Loucy (cell line): Measurements from ENCODE around the gene RPAP2.
A peak's percentile ranks its signal among the peaks of the same experiment; 100 is the strongest.
"Not testable (repeated sequence)": the region's sequence is repeated elsewhere in the genome, so short reads cannot be mapped to it uniquely, and the experiment has no call there.

Experiments
- H2AFZ ChIP-seq: fragments of 200-600 bp; sonication (generic); 2 replicates; pipeline ENCODE4 v1.6.0; 2016; ENCODE audit warnings: antibody characterized with exemption, mild to moderate bottlenecking, low read length, moderate library complexity
- H3F3A ChIP-seq: fragments of 200-600 bp; 2 replicates; pipeline ENCODE4 v1.6.0; 2016; ENCODE audit warnings: antibody characterized with exemption, low read depth, mild to moderate bottlenecking
- H3K27me3 ChIP-seq: fragments of 200-600 bp; sonication (generic); 2 replicates; pipeline ENCODE4 v1.6.1; 2014; ENCODE audit warnings: low read length, mild to moderate bottlenecking; ENCODE audit not compliant: insufficient read depth, poor library complexity, severe bottlenecking
- H3K36me3 ChIP-seq: fragments of 200-600 bp; sonication (generic); 2 replicates; pipeline ENCODE4 v1.6.1; 2016; ENCODE audit warnings: low read length; ENCODE audit not compliant: insufficient read depth
- H3K4me1 ChIP-seq: fragments of 200-600 bp; sonication (generic); 2 replicates; pipeline ENCODE4 v1.5.1; 2014; ENCODE audit warnings: low read length, mild to moderate bottlenecking; ENCODE audit not compliant: insufficient read depth, poor library complexity, severe bottlenecking
- H3K4me2 ChIP-seq: fragments of 200-600 bp; sonication (generic); 2 replicates; pipeline ENCODE4 v1.6.0; 2014; ENCODE audit warnings: antibody characterized with exemption, low read length, low read depth, mild to moderate bottlenecking; ENCODE audit not compliant: poor library complexity, severe bottlenecking
- H3K4me3 ChIP-seq: fragments of 200-600 bp; sonication (generic); 2 replicates; pipeline ENCODE4 v1.5.1; 2014; ENCODE audit warnings: low read length, mild to moderate bottlenecking, mixed read lengths; ENCODE audit not compliant: poor library complexity, severe bottlenecking
- H3K79me2 ChIP-seq: fragments of 200-600 bp; sonication (generic); 2 replicates; pipeline ENCODE4 v1.6.1; 2014; ENCODE audit warnings: low read length; ENCODE audit not compliant: insufficient read depth
- H3K9ac ChIP-seq: fragments of 200-600 bp; sonication (generic); 2 replicates; pipeline ENCODE4 v1.6.0; 2014; ENCODE audit warnings: mild to moderate bottlenecking, low read depth, low read length, moderate library complexity; ENCODE audit not compliant: poor library complexity, severe bottlenecking
- H3K9me2 ChIP-seq: fragments of 200-600 bp; sonication (generic); replicated peaks from 2 replicates; pipeline ENCODE4 v1.6.1; 2016; ENCODE audit warnings: low read depth, low read length, mixed read lengths
- H3K9me3 ChIP-seq: fragments of 200-600 bp; sonication (generic); 2 replicates; pipeline ENCODE4 v1.6.1; 2014; ENCODE audit warnings: mild to moderate bottlenecking, antibody characterized with exemption, low read length, low read depth; ENCODE audit not compliant: insufficient read depth
- H4K20me1 ChIP-seq: fragments of 200-600 bp; sonication (generic); 2 replicates; pipeline ENCODE4 v1.6.0; 2014; ENCODE audit warnings: antibody characterized with exemption, low read length, mild to moderate bottlenecking; ENCODE audit not compliant: insufficient read depth, poor library complexity, severe bottlenecking
- CTCF ChIP-seq: fragments of 200-600 bp; sonication (generic); conservative IDR thresholded peaks from 2 replicates; pipeline ENCODE4 v1.5.1; 2014; ENCODE audit warnings: mild to moderate bottlenecking, antibody characterized with exemption, low read length
- EZH2phosphoT487 ChIP-seq: fragments of 200-600 bp; IDR thresholded peaks from 2 replicates; pipeline ENCODE4 v1.6.1; 2018; ENCODE audit warnings: antibody characterized with exemption, mild to moderate bottlenecking, moderate library complexity, borderline replicate concordance

Gene RPAP2

GRCh38 chr1:92298573-92299476 is at the start of gene RPAP2, which contains the start of gene GLMN:
TSS of gene RPAP2 (plus strand) at chr1:92299059. CDS start at chr1:92299074, 15 bp downstream.
TSS of gene GLMN (minus strand) at chr1:92298987. CDS start at chr1:92297999, 988 bp downstream.
- Histone ChIP-seq H3K9me3 (no peaks in the 10 kb centered on the region), H3K4me2 (peak within 1 kb of the TSS; percentile 92), H3K79me2 (peaks cover 42% of the 10 kb centered on the region), H3K9me2 (no peaks in the 10 kb centered on the region), H4K20me1 (peaks cover 22% of the 10 kb centered on the region), H3K4me1 (peaks cover 46% of the 10 kb centered on the region), H3F3A (no peaks in the 10 kb centered on the region), H3K27me3 (no peaks in the 10 kb centered on the region), H3K9ac (peak within 1 kb of the TSS; percentile 93), H2AFZ (peak within 1 kb of the TSS; percentile 79), H3K36me3 (0 out of 2 replicates have a peak, but pooled peaks cover under 1% of the 10 kb centered on the region), H3K4me3 (peak within 1 kb of the TSS; percentile 91)
- no peak for TF ChIP-seq EZH2phosphoT487
- no peak for TF ChIP-seq CTCF

- not testable (repeated sequence) for H3K9ac ChIP-seq, H3F3A ChIP-seq, H3K4me2 ChIP-seq, H3K79me2 ChIP-seq, H4K20me1 ChIP-seq, H3K4me1 ChIP-seq, H3K9me2 ChIP-seq, H3K4me3 ChIP-seq, H3K9me3 ChIP-seq, H2AFZ ChIP-seq, H3K27me3 ChIP-seq
- H3K36me3 ChIP-seq: peaks cover 42% of the 10 kb centered on the region; the same call in 1 of the 2 replicates
Observed at GRCh38 chr1:92254714-92255113, 44.1 kb upstream of the RPAP2 start.

GRCh38 chr1:92259350-92259749 is 39.5 kb upstream of the RPAP2 start:
- Histone ChIP-seq H3K79me2 (no peaks in the 10 kb centered on the region), H3K4me3 (no peak overlapping the region), H3K9ac (no peak overlapping the region), H3K36me3 (peaks cover 48% of the 10 kb centered on the region; the same call in 1 of the 2 replicates), H3K4me2 (no peak overlapping the region), H4K20me1 (no peaks in the 10 kb centered on the region), H3F3A (no peaks in the 10 kb centered on the region), H3K4me1 (no peaks in the 10 kb centered on the region), H3K9me3 (no peaks in the 10 kb centered on the region), H3K27me3 (no peaks in the 10 kb centered on the region), H2AFZ (no peak overlapping the region), H3K9me2 (no peaks in the 10 kb centered on the region)
- TF ChIP-seq CTCF (no peak), EZH2phosphoT487 (no peak)
